Hepatocyte (in vitro differentiated cells): ENCODE data around the gene PPM1F.

Source experiments
- CTCF ChIP-seq: fragments of 200-600 bp; sonication (generic); IDR thresholded peaks from 2 replicates; pipeline ENCODE4 v1.5.1; 2016; ENCODE audit warnings: antibody characterized with exemption, mild to moderate bottlenecking; ENCODE audit not compliant: poor library complexity
- EZH2 ChIP-seq: fragments of 200-600 bp; sonication (generic); IDR thresholded peaks from 2 replicates; pipeline ENCODE4 v1.6.1; 2016; ENCODE audit warnings: antibody characterized with exemption, mild to moderate bottlenecking, borderline replicate concordance
- EZH2phosphoT487 ChIP-seq: fragments of 200-600 bp; sonication (generic); IDR thresholded peaks from one replicate; pipeline ENCODE4 v1.6.1; 2018; ENCODE audit warnings: antibody characterized with exemption, mild to moderate bottlenecking, low read depth, moderate library complexity; ENCODE audit not compliant: unreplicated experiment, severe bottlenecking

- TF ChIP-seq CTCF (no peak), EZH2 (no peak), EZH2phosphoT487 (no peak)
Observed at GRCh38 chr22:21917181-21917958, 35.3 kb downstream of the PPM1F start.
